ENCODE data around the gene CEP41.

The CEP41 gene

DNA sequence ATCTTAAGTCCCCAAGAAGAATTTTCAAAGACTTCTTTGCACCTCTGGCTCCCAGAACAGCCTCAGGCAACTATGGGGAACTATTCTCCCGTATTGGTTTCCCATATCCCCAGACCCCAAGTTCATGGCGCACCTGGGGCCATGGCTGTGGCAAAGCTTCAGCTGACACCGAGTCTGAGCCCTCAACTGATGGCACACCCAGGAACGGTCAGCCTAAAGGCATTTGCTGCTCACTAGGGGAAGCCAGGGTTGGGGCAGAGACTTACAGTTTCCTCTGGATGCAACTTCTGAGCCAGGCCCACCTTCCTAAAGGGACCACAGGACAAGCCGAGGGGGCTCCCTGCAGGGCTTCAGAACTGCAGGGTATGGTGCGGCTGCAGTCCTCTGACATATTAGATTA, 74.3 kb downstream of the CEP41 start:
- DNase-seq: no peak

DNA sequence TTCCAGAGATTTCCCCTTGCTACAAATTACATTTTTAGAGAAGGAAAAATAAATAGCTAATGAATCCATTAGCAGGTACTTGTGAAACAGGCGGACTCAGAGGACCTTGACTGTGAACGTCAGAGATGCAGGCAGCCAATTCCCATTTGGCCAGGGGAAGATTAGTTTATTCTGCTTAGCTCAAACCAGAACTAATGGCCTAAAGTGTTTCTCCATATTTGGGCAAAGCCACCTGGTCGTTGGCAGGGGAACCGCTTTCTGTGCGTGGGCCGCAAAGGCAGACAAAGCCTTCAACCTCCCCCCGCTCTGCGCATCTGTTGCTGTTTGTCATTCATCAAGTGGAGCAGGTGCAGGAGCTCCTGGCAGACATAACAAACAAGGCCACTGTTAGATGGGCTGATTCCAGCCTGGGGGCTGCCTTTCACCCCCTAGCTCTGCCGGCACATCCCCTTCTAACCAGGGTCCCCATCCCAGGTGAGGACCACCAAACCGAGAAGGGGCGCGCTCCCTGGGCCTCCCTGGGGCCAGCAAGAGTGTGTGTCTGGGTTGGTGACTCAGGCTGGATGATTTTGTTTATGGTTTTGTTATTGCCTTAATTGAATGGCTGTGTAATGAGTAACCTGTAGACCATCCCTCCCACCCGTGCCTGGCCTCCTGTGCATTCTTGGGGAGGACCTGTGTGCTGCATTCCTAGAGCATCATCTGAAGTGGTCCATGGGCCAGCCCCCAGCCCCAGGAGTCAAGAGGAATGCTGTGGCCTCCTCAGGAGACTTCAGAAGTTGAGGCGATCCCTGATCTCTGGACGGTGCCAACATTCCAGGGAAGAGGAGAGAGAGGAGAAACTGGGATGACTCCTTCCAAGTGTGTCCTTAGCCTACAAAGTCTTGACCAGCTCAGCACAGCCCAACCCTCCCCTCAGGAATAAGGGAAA, 75.0 kb downstream of the CEP41 start:
- DNase-seq: no peak

DNA sequence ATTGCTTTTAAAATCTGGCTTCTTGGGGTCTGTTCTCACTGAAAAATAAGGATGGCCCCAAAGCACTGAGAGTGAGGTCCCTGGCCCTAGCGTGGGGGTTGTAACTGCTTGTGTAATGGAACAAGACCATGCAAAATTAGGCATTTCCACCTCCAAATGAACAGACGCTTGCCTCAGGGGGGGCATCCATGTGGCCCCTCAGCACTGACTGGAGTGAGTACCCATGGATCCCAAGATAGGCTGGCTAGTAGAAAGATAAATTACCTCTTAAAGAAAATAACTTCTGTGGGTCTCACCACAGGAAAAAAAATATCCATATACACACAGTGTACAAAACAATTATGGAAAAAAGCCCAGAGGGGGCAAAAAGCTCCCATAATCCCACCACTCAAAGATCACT, 75.7 kb downstream of the CEP41 start:
- DNase-seq: no peak

DNA sequence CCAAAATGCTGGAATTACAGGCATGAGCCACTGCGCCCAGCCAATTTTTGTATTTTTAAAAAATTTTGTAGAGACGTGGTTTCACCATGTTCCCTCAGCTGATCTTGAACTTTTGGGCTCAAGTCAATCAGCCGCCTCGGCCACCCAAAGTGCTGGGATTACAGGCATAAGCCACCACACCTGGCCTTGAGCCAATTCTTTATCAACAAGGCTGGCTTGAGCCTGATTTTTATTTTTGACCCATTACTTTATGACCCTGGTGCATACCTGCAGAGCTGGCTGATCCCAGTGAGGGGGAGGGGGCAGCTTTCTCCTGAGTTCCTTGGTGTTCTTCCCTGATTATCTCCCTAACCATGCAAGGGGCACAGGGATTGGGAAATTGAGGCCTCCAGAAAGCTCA, 76.4 kb downstream of the CEP41 start:
- peak; percentile 22 for DNase-seq

DNA sequence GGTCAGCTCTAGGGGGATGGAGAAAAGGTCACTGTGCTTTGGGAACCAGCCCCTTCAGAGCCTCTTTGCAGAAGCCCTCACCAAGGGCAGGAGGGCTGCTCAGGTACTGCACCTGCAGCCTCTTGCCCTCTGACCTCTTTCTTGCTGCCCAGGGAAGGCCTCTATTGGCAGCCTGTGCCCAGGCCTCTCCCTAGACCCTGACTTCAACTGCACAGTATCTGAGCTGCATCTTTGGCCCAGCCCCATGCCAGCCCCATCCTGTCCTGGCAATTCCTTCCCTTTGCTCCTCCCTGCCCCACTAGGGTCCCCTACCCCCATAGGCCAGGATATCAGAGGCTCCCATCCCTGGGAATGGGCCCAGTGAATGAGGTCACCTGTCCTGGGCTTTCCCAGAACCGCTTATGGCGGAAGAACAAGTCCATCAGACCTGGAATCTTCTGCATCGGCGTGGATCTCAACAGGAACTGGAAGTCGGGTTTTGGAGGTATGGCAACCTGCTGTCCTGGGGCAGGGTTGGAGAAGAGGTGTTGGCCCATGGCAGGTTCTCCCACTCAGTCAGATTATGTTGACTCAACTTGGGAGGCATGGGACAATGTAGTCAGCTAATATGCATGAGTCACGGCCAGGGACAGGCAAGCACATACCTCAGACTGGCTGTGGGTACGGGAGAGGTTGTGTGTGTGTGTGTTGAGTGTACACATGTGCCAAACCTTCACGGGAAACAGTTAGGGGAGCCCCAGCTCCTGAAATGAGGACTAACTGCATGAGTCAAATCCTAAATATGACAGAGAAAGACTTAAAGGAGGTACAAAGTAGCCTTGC, 77.6 kb downstream of the CEP41 start:
- DNase-seq: no peak

DNA sequence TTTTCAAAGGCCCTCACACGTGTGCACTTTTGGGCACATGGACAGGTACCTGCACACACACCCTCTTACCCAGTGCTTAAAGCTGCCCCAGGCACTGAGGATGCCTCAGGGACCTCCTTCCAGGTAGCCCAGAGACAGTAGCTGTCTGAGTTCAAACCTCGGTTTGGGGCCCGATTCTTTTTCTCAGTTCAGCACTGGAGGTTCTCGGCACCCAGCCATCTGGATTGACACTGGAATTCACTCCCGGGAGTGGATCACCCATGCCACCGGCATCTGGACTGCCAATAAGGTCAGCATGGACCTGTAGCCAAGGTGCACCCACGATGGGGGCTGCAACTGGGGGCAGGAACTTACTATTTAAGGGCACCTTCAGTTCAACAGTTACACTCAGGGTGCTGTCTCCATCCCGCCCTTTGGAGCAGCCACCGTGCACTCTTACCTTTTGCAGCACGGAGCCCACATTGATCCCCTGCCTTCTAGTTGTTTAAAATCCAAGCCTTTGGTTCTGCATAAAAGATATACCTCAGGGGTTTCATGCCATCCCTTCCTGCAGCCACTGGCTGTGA, 78.5 kb downstream of the CEP41 start:
- DNase-seq: no peak

DNA sequence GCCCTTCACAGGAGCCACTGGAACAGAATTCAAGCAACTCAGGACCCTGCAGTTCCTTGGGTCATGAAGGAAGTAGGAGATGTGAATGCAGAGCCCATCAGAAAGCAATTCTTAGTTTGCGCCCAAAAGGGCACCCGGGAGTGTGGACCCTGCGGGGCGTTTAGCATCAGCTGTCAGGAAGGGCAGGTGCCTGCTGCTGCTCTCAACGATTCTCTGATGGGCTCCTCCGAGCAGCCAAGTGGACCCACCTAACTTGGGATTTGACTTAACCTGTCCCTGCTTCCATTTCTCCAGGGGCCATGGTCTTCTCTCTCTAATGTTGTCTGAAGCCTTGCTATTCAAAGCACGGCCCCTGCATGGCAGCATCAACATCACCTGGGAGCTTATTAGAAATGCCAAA, 79.1 kb downstream of the CEP41 start:
- no peak for DNase-seq

DNA sequence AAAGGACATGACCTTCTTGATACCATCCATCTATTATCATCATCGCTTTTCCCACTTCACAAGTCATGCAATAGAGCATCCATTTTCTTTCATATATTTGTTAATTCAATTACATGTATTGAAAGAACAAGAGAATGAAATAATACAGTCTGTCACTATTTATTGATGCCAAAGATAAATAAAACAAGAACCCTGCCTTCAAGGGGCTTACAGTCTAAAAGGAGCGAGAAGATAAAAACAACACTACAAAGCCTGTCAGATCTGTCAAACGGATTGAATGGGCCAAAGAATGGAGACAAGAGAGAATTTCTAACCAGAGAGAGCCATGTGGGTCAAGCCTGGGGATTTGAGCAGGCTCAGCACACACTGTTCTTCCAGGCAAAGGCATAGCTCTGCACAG, 80.3 kb downstream of the CEP41 start:
- no peak for DNase-seq

DNA sequence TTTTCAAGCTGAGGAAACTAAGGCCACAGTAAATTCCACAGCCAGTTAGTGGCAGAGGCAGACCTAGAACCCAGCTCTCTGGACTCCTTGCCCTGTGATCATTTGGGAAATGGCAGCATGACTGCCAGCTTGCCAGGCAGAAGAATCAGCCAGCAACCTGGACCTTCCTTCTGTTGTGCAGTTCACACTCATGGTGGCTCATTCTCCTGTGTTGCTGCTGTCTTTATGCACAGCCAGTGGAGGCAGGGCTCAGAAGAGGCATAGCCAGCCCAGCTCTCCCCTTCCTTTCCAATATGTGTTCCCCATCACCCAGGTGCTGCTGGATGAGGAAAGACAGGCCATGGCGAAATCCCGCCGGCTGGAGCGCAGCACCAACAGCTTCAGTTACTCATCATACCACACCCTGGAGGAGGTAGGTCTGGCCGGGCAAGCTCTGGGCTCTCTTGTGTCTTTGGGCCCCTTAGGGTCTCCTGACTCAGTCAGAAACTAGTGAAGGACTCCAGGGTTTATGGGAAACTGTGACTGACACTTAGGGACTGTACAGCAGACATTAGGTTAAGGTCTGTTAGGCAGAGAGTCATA, 81.4 kb downstream of the CEP41 start:
- no peak for DNase-seq

DNA sequence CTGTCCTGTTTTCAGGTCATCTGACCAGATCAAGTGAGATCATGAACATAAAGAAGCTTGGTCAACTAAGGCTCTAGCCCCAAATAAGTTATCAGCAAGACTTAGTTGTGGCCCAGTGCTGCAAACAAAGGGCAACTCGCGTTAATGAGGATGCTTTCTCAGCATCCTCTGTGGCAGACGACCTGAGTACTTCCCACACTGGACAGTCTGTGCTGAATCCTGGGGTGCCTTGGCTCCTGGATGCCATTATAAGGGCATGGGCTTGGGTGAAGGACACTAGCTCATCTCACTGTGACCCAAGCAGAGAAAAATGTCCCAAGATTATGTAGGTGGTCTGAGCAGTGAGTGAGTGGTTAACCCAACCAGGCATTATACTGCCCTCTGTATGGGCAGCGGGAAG, 82.3 kb downstream of the CEP41 start:
- no peak for DNase-seq

DNA sequence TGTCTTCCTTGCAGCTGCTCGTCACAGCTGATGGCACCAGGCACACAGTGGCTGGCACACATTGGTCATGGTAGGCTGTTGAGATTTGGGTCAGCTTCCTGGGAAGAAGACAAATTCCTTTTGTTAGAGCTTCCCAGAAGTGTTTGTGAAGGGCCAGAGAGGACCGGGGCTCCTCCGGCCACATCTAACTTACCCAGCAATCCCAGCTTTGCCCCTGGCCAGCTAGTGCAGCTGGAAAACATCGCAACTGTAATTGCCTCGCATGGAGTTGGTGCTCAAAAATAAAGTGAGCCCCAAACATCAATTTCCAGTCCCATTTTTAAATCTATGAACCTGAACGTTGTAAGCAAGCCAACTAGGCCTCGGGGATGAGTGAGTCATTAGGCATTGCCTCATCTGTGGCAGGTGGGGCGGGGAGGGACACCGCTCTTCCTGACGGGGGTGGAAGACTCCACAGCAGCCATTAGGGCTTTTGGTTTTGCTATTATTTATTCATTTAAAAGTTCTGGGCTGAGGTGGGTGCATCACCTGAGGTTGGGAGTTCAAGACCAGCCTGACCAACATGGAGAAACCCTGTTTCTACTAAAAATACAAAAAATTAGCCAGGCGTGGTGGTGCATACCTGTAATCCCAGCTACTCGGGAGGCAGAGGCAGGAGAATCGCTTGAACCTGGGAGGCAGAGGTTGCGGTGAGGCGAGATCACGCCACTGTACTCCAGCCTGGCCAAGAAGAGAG, 83.8 kb downstream of the CEP41 start:
- peak; percentile 26 for DNase-seq

DNA sequence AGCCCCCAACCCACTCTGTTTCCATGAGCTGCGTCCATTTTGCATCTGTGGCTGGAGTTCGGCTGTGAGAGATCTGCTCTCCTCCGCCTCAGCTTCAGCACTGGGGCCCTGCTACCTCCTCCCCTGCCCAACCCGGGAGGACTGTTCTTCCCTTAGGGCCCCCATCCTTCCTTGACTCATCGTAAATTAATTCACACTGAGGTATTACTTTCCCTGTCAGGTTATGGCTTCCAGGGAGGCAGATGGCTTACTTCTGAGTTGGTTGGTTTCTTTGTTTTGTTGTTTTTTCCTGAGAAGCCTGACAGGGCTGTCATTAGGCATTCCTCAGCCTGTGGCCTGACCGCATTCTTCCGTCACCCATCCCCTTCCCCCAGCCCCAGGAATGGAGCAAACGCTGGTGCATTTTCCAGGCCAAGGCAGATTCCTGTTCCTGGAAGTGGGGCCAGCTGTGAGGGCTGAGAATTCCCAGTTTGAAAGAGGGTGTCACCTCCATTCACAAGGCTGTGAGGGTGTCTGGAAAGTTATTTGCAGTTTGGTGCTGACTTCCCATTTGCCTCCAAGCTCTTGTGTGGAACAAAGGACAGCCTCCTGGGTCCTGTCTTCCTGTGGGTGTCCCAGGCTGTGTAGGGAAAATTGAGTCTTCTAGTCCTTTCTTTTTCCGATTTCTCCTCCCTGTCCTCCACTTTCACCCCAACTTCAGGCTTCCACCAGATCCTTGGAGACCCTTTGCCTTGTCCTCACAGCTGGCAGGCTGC, 84.5 kb downstream of the CEP41 start:
- DNase-seq: no peak

DNA sequence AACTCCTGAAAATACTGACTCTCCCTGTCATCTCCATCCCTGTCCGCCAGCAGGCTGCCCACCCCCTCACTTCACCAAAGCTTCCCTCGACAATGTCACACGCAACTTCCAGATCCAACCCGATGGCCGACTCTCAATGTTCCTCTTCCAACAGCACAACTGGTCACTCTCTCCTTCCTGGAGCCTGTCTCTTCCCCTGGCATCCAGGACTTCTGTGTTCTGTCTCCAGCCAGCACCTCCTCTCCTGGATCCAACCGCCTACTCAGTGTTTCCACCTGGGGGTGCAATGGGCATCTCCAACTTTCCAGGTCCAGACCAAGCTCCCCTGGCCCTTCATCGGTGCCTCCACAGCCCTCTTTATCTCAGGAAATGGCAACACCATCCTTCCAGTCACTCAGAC, 87.6 kb downstream of the CEP41 start:
- DNase-seq: no peak

DNA sequence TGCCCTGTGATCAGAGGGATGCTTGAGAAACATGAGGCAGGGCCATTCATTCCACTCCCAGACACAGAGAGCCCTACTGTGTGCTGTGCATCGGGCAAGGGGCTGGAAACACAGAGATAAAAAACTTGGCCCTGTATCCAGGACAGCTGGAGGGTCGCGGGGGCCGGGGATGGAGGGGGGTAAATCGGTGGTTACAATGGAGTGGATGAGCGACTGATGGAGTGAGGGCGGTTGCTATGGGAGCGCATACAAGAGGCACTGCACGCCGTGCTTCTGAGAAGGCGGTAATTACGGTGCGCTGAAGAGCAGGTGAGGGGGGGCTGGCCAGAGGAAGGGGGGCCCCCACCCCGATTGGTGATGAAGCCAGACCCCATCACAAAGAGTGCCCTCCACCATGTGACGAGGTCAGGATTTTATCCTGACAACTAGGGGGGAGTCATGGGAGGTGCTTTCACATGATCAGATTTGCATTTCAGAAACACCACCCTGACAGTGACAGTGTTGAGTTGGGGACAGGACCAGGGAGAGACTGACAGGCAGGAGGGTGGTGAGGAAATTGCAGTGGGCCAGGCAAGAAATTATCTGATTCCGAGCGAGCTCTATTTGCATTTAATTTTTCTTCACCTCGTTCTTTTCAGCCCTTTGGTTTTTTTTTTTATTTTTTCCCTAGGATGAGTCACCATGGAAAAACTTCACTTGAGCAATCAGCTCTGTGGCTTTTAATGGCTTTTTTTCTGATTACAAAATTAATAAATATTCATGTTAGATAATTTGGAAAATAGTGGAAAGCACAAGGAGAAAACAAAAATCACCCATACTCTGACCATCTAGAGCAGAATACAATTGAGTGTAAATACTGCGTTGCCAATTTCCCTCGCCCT, 88.4 kb downstream of the CEP41 start:
- no peak for DNase-seq

DNA sequence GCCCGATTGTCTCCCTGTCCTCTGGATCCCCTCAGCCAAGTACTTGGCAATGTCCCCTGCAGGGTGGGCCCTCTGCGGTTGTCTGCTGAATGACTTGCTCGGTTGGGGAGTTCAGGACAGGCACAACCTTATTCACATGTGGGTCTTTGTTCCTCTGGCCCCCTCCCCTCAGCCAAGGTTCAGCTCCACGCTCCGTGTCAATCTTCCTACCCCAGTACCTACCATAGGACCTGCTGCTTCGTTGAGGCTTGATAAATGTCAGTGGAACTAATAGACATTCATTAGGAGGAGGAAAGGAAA, 89.1 kb downstream of the CEP41 start:
- DNase-seq: no peak

DNA sequence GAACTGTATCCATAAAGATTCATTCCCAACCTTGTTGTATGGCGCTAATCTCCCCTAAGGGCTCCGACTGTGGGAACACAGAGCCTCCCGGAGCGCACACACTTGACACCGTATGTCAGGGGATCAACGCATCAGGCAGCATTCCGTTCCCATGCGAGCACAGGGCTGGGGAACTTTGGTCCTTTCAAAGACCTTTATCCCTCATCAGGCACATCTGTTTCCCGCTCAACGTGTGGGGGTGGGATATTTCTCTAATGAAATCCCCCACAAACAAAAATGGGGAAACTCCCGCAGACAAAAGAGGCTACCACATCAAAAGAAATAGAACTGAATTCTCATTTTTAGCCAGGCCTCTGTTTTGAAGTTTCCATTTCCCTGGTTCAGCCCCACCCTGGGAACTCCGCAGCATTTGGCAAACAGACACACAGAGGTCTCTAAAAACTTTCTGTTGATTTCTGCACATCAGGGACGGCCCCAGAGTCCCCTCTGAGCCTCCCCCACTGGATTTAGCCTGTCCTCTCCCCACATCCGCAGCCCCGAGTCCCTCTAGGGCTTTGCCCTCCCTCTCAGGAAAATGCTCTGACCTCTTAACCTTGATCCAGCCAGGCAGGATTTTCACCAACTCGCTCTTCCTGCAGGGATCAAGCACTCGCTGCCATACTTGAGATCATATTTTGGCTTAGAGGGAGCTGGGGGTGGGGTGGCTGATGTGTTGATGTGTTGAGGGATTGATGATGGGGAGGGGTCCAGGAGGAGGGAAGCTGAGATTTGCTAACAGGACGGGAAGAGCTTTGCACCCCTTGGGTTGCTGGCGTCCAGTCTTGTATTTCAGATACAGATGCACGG, 89.6 kb downstream of the CEP41 start:
- no peak for DNase-seq

DNA sequence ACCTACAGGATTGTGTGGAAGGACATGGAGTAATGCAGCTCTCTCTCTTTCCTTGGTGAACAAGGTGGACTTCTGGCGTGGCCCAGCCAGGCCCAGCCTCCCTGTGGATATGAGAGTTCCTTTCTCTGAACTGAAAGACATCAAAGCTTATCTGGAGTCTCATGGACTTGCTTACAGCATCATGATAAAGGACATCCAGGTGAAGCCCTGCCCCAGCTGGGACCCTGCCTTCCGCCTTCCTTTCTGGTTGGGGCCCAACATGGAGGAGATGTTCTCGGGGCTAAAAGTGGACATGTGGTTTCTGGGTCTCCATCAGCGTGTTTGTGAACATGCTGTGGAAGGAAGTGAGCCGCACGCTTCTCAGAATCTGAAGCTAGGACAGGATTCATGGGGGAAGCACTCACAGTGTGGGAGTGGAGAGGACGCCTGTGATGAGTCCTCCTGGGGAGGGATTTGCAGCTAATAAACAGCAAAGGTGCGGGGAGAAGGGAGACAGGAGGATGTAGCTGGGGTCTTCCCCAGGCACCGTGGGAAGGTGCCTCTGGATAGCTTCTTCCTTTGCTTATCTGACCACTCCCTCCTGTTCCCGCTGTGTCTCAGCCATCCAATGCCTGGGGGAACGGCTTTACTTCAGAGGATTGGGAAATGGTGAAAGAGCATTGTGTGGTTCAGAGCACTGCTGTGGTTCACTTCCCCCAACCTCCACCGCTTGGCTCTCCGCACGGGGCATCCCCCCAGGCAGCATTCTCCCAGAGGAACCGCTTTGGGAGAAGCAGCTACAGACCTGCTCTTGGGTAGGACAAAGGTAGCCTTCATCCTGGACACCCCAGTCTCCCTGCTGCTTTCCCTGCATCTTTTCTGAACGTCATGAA, 90.7 kb downstream of the CEP41 start:
- no peak for DNase-seq

DNA sequence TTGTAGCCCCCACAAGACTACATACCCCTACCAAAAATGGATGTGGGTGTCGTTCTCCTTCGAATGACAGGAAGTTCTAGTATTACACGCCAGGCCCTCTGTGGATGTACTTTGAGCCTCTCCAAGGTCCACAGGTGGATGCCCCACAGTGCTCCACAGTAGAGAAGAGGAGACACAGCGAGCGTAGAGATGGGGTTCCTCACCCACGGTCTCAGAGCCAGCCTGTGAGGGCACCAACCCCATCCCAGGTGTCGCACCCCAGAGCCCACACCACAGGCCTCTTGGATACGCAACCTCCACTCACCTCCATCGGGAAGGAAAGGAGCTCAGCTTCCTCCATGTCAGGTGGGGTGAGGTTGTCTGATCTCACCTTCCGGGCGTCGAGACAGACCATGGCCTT, 93.9 kb downstream of the CEP41 start:
- no peak for DNase-seq

Data from hematopoietic multipotent progenitor cell treated with erythropoietin and hydrocortisone succinate and interleukin-3 and kit ligand, for 4 days (in vitro differentiated cells).